Measurements from ENCODE around the gene STIM1. TPM values are rescaled to one million over a fixed set of nuclear protein-coding genes. Genes with fewer than 3 reads are reported as not detected.
"Not testable (repeated sequence)": the region's sequence is repeated elsewhere in the genome, so short reads cannot be mapped to it uniquely, and the experiment has no call there.

Gene STIM1
- total RNA-seq, 1 experiment from 2014 or later = 28.3 TPM

GRCh38 chr11:3894128-3894731, 38.8 kb downstream of the STIM1 start:
- BruUV-seq (replicated peaks) = no TSS peak
- H3K79me2 ChIP-seq (ENCODE audit: low read depth) = 0 out of 2 replicates have a peak, but pooled peaks cover 3% of the 10 kb centered on the region
- H3K9me2 ChIP-seq (ENCODE audit: insufficient read depth) = no peaks in the 10 kb centered on the region
- no peaks in the 10 kb centered on the region for H3K27me3 ChIP-seq (ENCODE audit: insufficient read depth, low read depth)
- no peak overlapping the region for H3K4me3 ChIP-seq
- H3K9me3 ChIP-seq (ENCODE audit: insufficient read depth, low read depth) = no peaks in the 10 kb centered on the region
- H3K4me2 ChIP-seq = no peak overlapping the region
- DNase-seq = peak in 1 of 2 experiments; percentile 64
- CTCF ChIA-PET = interaction anchor here (0.7 kb wide), 1 partner anchor 39 kb away, joined by 5 read pairs; no protein-coding TSS in a partner anchor
- peak overlapping the region; percentile 61 for H3K27ac ChIP-seq
- POLR2A ChIA-PET (ENCODE audit: unreplicated experiment) = no interaction called here
- intact Hi-C loops (cut with micrococcal nuclease; ENCODE audit: unreplicated experiment) = no loop called here
- H4K20me1 ChIP-seq (ENCODE audit: insufficient read depth) = no peaks in the 10 kb centered on the region
- H2AFZ ChIP-seq = no peak overlapping the region
- peaks cover 12% of the 10 kb centered on the region for H3K4me1 ChIP-seq (replicated peaks; ENCODE audit: insufficient read depth)
- no peaks in the 10 kb centered on the region for H3K36me3 ChIP-seq (ENCODE audit: low read depth)
- peaks cover 8% of the 10 kb centered on the region; the same call in 1 of the 2 replicates for H3F3A ChIP-seq (ENCODE audit: insufficient read depth, low read depth)
- TF ChIP-seq EZH2 (IDR thresholded peaks at IDR 0.05; ENCODE audit: low read depth) (no peak), CTCF (conservative IDR thresholded peaks at IDR 0.05) (no peak)

GRCh38 chr11:3896644-3897043, 41.2 kb downstream of the STIM1 start:
- Histone ChIP-seq H3K4me2 (no peak overlapping the region), H3K27me3 (ENCODE audit: insufficient read depth, low read depth) (no peaks in the 10 kb centered on the region), H3K4me1 (replicated peaks; ENCODE audit: insufficient read depth) (peaks cover 19% of the 10 kb centered on the region), H3F3A (ENCODE audit: insufficient read depth, low read depth) (peaks cover 8% of the 10 kb centered on the region; the same call in 1 of the 2 replicates), H3K79me2 (ENCODE audit: low read depth) (peaks cover 15% of the 10 kb centered on the region), H3K9me2 (ENCODE audit: insufficient read depth) (no peaks in the 10 kb centered on the region), H3K36me3 (ENCODE audit: low read depth) (no peaks in the 10 kb centered on the region), H3K9me3 (ENCODE audit: insufficient read depth, low read depth) (no peaks in the 10 kb centered on the region), H3K4me3 (no peak overlapping the region), H2AFZ (no peak overlapping the region), H3K27ac (no peak overlapping the region), H4K20me1 (ENCODE audit: insufficient read depth) (no peaks in the 10 kb centered on the region)
- intact Hi-C loops (cut with micrococcal nuclease; ENCODE audit: unreplicated experiment) = no loop called here
- TF ChIP-seq CTCF (conservative IDR thresholded peaks at IDR 0.05) (no peak), EZH2 (IDR thresholded peaks at IDR 0.05; ENCODE audit: low read depth) (no peak)
- ChIA-PET CTCF (no interaction called here), POLR2A (ENCODE audit: unreplicated experiment) (no interaction called here)
- no TSS peak for BruUV-seq (replicated peaks)
- no peak for DNase-seq

GRCh38 chr11:3900230-3900629, 44.8 kb downstream of the STIM1 start:
- BruUV-seq (replicated peaks); H3K27me3 ChIP-seq (ENCODE audit: insufficient read depth, low read depth); intact Hi-C loops (cut with micrococcal nuclease; ENCODE audit: unreplicated experiment); H3K4me2 ChIP-seq; DNase-seq; H4K20me1 ChIP-seq (ENCODE audit: insufficient read depth); POLR2A ChIA-PET (ENCODE audit: unreplicated experiment); H3K27ac ChIP-seq; H2AFZ ChIP-seq; H3K9me2 ChIP-seq (ENCODE audit: insufficient read depth); H3K9me3 ChIP-seq (ENCODE audit: insufficient read depth, low read depth); H3K36me3 ChIP-seq (ENCODE audit: low read depth); H3K4me3 ChIP-seq; CTCF ChIA-PET: not testable (repeated sequence)
- Histone ChIP-seq H3K4me1 (replicated peaks; ENCODE audit: insufficient read depth) (peaks cover 41% of the 10 kb centered on the region), H3F3A (ENCODE audit: insufficient read depth, low read depth) (peaks cover 29% of the 10 kb centered on the region), H3K79me2 (ENCODE audit: low read depth) (peaks cover 35% of the 10 kb centered on the region)
